GM13977 (cell line): ENCODE measurements around the gene SCN1A.

Source experiments
- DNase-seq: peaks from one replicate; pipeline ENCODE4 v3.0.0; 2012; ENCODE audit warnings: low spot score
- CTCF ChIP-seq: IDR thresholded peaks from 2 replicates; pipeline ENCODE4 v1.5.1; 2012; ENCODE audit warnings: mild to moderate bottlenecking, control low read depth; ENCODE audit not compliant: insufficient read depth; ENCODE audit errors: extremely low read depth, missing control alignments
- in situ Hi-C: fragments of 300-500 bp; cut with MboI; formaldehyde crosslinking; loops from one replicate; pipeline ENCODE4 v1.12.0; 2022; ENCODE audit warnings: low sequenced_read_pairs, low pct_unique_long_range_greater_than_20kb, mixed read lengths, inconsistent platforms; ENCODE audit not compliant: unreplicated experiment

SCN1A gene

GRCh38 chr2:165950438-165950837, 177.4 kb downstream of the SCN1A start:
- in situ Hi-C loops, result no loop called here
- no peak for TF ChIP-seq CTCF
- DNase-seq, result no peak

- in situ Hi-C loops, result no loop called here
- DNase-seq, result no peak
- no peak for TF ChIP-seq CTCF
Measured at GRCh38 chr2:165941827-165942226, 186.0 kb downstream of the SCN1A start.

GRCh38 chr2:165938237-165938636, 189.6 kb downstream of the SCN1A start:
- in situ Hi-C loops, result no loop called here
- DNase-seq, result no peak
- no peak for TF ChIP-seq CTCF
